A549 (cell line): Measurements from ENCODE around the gene MTG2. TPM values are rescaled to one million over a fixed set of nuclear protein-coding genes. Genes with fewer than 3 reads are reported as not detected.

Source experiments
- ATAC-seq, 2 experiments: fragments of 200-7000 bp in 1 of 2; fragments of >200 bp in 1 of 2; cut with Nextera tagmentation in 1 of 2; cut with Tn5 transposase in 1 of 2; 3 replicates each; pipeline versions ENCODE4 v1.8.0 to v1.9.1; 2018 to 2020; ENCODE audit warnings: mild to moderate bottlenecking in 1 of 2, moderate library complexity in 1 of 2
- CTCF ChIA-PET: fragments of 300-600 bp; sonication (Branson Sonifier 250); formaldehyde crosslinking; extraction: SDS; loops from one replicate; lab custom pipeline; 2021; ENCODE audit warnings: antibody characterized with exemption, inconsistent platforms; lab: Yijun Ruan, JAX
- POLR2A ChIA-PET: fragments of 350-600 bp; formaldehyde crosslinking; extraction: SDS; loops from one replicate; lab custom pipeline; 2021; ENCODE audit warnings: antibody characterized with exemption, inconsistent platforms; lab: Yijun Ruan, JAX
- DNase-seq, 2 experiments: peaks; one replicate each; pipeline versions ENCODE4 v3.0.0 to v3.0.0-alpha.2; 2011 to 2016; ENCODE audit warnings: low read depth in 1 of 2, low spot score in 1 of 2
- FAIRE-seq: peaks from 2 replicates; lab custom pipeline; 2011; peaks lifted over from hg19 to GRCh38; lab: Jason Lieb, UNC
- H3K27ac ChIP-seq, 2 experiments: fragments of >200 bp; sonication (Bioruptor Twin); formaldehyde crosslinking; 3 replicates each; pipeline ENCODE4 v1.5.1; 2016 to 2017
- H3K4me1 ChIP-seq: fragments of >200 bp; sonication (Bioruptor Twin); formaldehyde crosslinking; 3 replicates; pipeline ENCODE4 v1.6.1; 2016
- H3K4me2 ChIP-seq: fragments of >200 bp; sonication (Bioruptor Twin); formaldehyde crosslinking; 3 replicates; pipeline ENCODE4 v1.6.1; 2016
- H3K4me3 ChIP-seq: fragments of >200 bp; sonication (Bioruptor Twin); formaldehyde crosslinking; 3 replicates; pipeline ENCODE4 v1.5.1; 2016
- H3K9me3 ChIP-seq: fragments of >200 bp; sonication (Bioruptor Twin); formaldehyde crosslinking; 3 replicates; pipeline ENCODE4 v1.6.1; 2016
- CBX8 ChIP-seq: fragments of 200-600 bp; sonication (generic); IDR thresholded peaks from 2 replicates; pipeline ENCODE4 v1.6.1; 2016
- CEBPB ChIP-seq, 2 experiments: fragments of >200 bp in 1 of 2; sonication (Bioruptor Twin) in 1 of 2; formaldehyde crosslinking in 1 of 2; IDR thresholded peaks; 2 replicates each; pipeline ENCODE4 v1.6.1; 2012 to 2016
- CTCF ChIP-seq: fragments of >200 bp; sonication (Bioruptor Twin); formaldehyde crosslinking; IDR thresholded peaks from 3 replicates; pipeline ENCODE4 v1.5.1; 2016
- E2F6 ChIP-seq: IDR thresholded peaks from 2 replicates; pipeline ENCODE4 v1.6.1; 2012; ENCODE audit warnings: low read depth, borderline replicate concordance
- HDAC2 ChIP-seq: fragments of 200-600 bp; sonication (generic); IDR thresholded peaks from 2 replicates; pipeline ENCODE4 v1.6.1; 2016
- MAX ChIP-seq: IDR thresholded peaks from 2 replicates; pipeline ENCODE4 v1.6.1; 2012
- MAZ ChIP-seq: fragments of 150-350 bp; IDR thresholded peaks from 2 replicates; pipeline ENCODE4 v1.6.1; 2014; ENCODE audit warnings: antibody characterized with exemption, low read depth, low read length, borderline replicate concordance
- PBX3 ChIP-seq: IDR thresholded peaks from 2 replicates; pipeline ENCODE4 v1.6.1; 2012
- PHF8 ChIP-seq: fragments of 200-600 bp; sonication (generic); IDR thresholded peaks from 2 replicates; pipeline ENCODE4 v1.6.1; 2016; ENCODE audit warnings: low read depth, mild to moderate bottlenecking, antibody characterized with exemption, moderate library complexity, borderline replicate concordance
- RAD21 ChIP-seq, 2 experiments: fragments of >200 bp in 1 of 2; sonication (Bioruptor Twin) in 1 of 2; formaldehyde crosslinking in 1 of 2; IDR thresholded peaks in 1 of 2; conservative IDR thresholded peaks in 1 of 2; 2 replicates in 1 of 2; 3 replicates in 1 of 2; pipeline ENCODE4 v1.6.1; 2012 to 2018; ENCODE audit warnings: inconsistent platforms in 1 of 2
- USF2 ChIP-seq: fragments of 450-650 bp; IDR thresholded peaks from 2 replicates; pipeline ENCODE4 v1.6.1; 2014; ENCODE audit warnings: antibody characterized with exemption
- ZNF302 ChIP-seq: fragments of 250-450 bp; sonication (Bioruptor Pico); IDR thresholded peaks from 2 replicates; pipeline ENCODE4 v1.9.0; 2021; ENCODE audit warnings: inconsistent platforms, mild to moderate bottlenecking, moderate library complexity
- WGBS: methylation state at CpG from one replicate; pipeline ENCODE4 v1.1.6; 2017; ENCODE audit errors: missing lambda C conversion rate; 5-methylcytosine and 5-hydroxymethylcytosine counted together
- polyA plus RNA-seq, 4 experiments: library from polyadenylated mRNA; depleted of rRNA in 3 of 4; stranded (reverse); fragments of >200 nt; fragmentation: RNase III in 1 of 4; extraction: RNeasy Plus Mini Kit Qiagen cat#74134 plus additional on column Dnase treatment in 1 of 4; gene quantifications; 2 replicates in 3 of 4; 3 replicates in 1 of 4; pipeline ENCODE4 v1.2.3, GENCODE V29; 2011 to 2017

The MTG2 gene
- polyA plus RNA-seq, 2 of the 4 experiments (the other 2 are of a cell fraction): 21.9 to 28.7 TPM

GRCh38 chr20:62139636-62140035, 43.2 kb upstream of the MTG2 start:
- POLR2A ChIA-PET: no interaction called here
- no peak for FAIRE-seq
- ATAC-seq: no peak
- DNase-seq: no peak
- no peak overlapping the region for H3K4me3 ChIP-seq
- no peak overlapping the region for H3K4me2 ChIP-seq
- TF ChIP-seq E2F6: no peak
- no peak for TF ChIP-seq PHF8
- TF ChIP-seq CBX8: no peak
- CTCF ChIA-PET: no interaction called here
- peaks cover 11% of the 10 kb centered on the region for H3K4me1 ChIP-seq
- no peaks in the 10 kb centered on the region for H3K9me3 ChIP-seq
- no peak overlapping the region for H3K27ac ChIP-seq
- WGBS: 93% methylated on average over 8 of the region's 13 CpGs

- CTCF ChIA-PET: interaction anchor here (0.6 to 2.5 kb wide), 7 partner anchors 8 to 138 kb away, joined by 3 to 14 read pairs (median 3); no protein-coding TSS in a partner anchor
- FAIRE-seq: no peak
- TF ChIP-seq PBX3 (no peak), RAD21 (conservative IDR thresholded peaks at IDR 0.05 in 1 of 2, IDR thresholded peaks at IDR 0.05 in 1 of 2) (no peak), ZNF302 (CRISPR knock-in tag) (no peak), HDAC2 (no peak)
Measured at GRCh38 chr20:62141043-62141396, 41.8 kb upstream of the MTG2 start.

GRCh38 chr20:62141397-62142251, 41.2 kb upstream of the MTG2 start:
- Histone ChIP-seq H3K4me3 (peak overlapping the region; percentile 98), H3K9me3 (no peaks in the 10 kb centered on the region), H3K4me1 (peaks cover 18% of the 10 kb centered on the region), H3K27ac (peak overlapping the region; percentile 98), H3K4me2 (peak overlapping the region; percentile 88)
- FAIRE-seq: no peak
- ATAC-seq: peak in 1 of 2 experiments; percentile 50; a peak in 3 of 6 replicates
- peak in 1 of 2 experiments; percentile 45 for DNase-seq
- CTCF ChIA-PET: interaction anchor here (0.6 to 2.5 kb wide), 9 partner anchors 9 to 138 kb away, joined by 3 to 14 read pairs (median 3); no protein-coding TSS in a partner anchor
- POLR2A ChIA-PET: interaction anchor here (2.2 to 2.5 kb wide), 2 partner anchors 20 to 75 kb away, joined by 7 to 12 read pairs; partner anchors contain the start of genes LSM14B and TAF4
- TF ChIP-seq MAX (peak; percentile 5; the same call in 1 of the 2 replicates), USF2 (no peak), MAZ (no peak), CEBPB (IDR thresholded peaks at IDR 0.05) (no peak), CTCF (peak; percentile 36)
- 26% methylated on average over 14 of the region's 14 CpGs for WGBS

More at GRCh38 chr20:62141043-62141396, 41.8 kb upstream of the MTG2 start:
- Histone ChIP-seq H3K4me1 (peaks cover 18% of the 10 kb centered on the region), H3K9me3 (no peaks in the 10 kb centered on the region), H3K4me3 (no peak overlapping the region), H3K27ac (0 out of 6 replicates have a peak overlapping the region, but pooled peaks of 1 of the 2 experiments have one; percentile 2), H3K4me2 (peak overlapping the region; percentile 88)
- no peak for DNase-seq
- POLR2A ChIA-PET: interaction anchor here (2.2 kb wide), 1 partner anchor 75 kb away, joined by 7 read pairs; the partner anchor contains the start of gene TAF4
- WGBS: 96% methylated on average over 7 of the region's 7 CpGs
- ATAC-seq: no peak
